ENCODE results near the gene MRPL20.
"Not testable (repeated sequence)": the region's sequence is repeated elsewhere in the genome, so short reads cannot be mapped to it uniquely, and the experiment has no call there.

- not testable (repeated sequence) for TF ChIP-seq CTCF, POLR2AphosphoS5, POLR2A (IDR thresholded peaks at IDR 0.05)
Observed at GRCh38 chr1:1370094-1370493, 37.0 kb downstream of the MRPL20 start.

All from suprapubic skin (tissue), 4 donors.